GM19025 (cell line): ENCODE data around the gene TMEM234.

Experiments
- ATAC-seq: cut with Tn5 transposase; IDR thresholded peaks from one replicate; pipeline ENCODE4 v1.9.1; 2021; ENCODE audit warnings: mild to moderate bottlenecking, low read depth, moderate library complexity; ENCODE audit not compliant: unreplicated experiment

TMEM234 gene

DNA sequence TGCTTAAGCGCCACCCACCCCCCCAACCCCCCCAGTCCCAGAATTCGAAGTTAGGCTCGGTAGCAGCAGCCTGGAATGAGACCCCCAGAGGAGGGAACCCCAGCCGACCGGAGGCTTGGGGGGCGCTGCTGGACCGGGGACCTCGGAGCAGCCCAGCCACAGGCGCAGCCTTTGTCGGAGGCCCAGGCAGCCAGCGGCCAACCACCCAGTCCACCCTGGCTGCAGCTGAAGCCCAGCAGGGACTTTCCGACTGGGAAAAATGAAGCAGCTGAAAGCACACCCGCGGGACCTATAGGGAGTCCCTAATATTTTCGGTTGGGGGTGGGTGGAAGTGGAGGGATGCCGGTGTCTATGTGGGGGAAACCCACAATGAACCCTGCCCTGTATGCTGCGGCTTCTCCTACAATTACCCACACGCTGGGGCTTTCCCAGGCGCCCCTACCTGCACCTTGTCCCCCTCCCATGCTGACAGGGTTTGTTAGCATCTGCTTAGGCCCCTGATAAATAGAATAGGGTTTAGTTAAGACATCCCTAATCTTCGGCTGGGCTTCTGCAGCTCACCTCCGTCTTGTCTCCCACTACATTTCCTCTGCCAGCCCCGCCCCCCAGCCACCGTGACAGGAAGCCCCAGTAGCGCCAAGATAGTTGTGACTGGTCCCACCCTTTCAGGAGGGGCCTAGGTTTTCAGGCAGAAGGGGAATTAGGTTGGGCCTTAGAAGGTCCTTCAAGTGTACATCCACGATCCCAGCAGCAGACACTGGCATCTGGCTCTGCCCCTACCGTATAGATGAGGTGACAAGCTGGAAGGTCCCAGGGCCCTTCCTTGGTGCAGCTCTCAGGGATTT, 20.9 kb downstream of the TMEM234 start:
- ATAC-seq: no peak

DNA sequence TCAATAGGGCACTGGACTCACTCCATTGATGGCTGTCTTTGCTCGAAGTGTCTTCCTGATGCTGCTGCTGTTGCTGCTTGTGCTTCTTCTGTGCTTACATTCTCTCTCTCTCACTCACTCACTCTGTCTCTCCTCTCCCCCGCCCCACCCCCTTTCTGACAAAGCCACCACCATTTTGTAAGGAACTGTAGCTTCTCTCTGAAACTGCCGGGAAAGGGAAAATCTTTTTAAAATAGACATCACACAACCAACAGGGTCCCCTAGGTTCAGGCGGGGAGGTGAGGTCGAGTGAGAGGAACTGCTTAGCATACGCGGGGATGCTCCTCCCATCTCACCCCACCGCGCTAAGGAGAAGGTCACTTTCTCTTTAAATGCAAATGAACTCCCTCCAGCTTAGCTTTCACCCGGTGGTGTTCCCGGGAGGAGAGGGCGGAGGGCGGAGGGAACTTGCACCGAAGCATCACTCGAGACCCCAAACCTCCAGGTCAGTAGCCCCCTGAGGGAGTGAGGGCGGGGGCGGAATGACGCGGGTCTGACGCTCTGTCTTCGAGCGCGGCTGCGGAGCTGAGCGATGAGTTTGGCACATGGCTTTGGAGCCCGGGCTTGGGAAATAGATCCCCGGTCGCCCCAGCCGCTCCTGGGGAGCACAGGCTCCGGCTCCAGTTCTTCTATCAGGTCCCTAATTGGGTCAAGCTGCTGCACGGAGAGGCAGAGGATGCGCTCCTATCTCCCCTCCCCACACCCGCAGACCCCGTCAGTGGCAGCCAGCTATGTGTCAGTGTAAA, 21.7 kb downstream of the TMEM234 start, which contains the start of gene CCDC28B:
TSS of gene CCDC28B (plus strand) at position 370 of the 785 bp plus-strand sequence. CDS start 1,341 bp downstream, outside the sequence.
- ATAC-seq: no peak

DNA sequence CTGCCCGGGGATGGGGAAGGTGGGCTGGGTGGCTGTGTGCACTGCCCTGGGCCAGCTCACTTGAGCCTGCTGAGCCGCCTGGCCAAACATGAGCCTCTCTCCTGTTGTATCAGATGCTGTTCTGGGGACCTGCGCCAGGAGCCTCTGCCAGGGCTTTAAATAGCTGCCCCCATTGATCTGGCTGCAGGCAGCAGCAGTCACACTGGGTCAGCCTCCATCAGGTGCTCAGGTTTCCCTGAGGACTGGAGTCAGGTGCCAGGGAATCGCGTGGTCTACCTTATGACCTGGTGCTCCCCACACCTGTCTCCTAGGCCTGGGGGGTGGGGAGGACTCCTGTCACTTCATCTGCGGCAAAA, 22.5 kb downstream of the TMEM234 start:
- ATAC-seq: no peak

DNA sequence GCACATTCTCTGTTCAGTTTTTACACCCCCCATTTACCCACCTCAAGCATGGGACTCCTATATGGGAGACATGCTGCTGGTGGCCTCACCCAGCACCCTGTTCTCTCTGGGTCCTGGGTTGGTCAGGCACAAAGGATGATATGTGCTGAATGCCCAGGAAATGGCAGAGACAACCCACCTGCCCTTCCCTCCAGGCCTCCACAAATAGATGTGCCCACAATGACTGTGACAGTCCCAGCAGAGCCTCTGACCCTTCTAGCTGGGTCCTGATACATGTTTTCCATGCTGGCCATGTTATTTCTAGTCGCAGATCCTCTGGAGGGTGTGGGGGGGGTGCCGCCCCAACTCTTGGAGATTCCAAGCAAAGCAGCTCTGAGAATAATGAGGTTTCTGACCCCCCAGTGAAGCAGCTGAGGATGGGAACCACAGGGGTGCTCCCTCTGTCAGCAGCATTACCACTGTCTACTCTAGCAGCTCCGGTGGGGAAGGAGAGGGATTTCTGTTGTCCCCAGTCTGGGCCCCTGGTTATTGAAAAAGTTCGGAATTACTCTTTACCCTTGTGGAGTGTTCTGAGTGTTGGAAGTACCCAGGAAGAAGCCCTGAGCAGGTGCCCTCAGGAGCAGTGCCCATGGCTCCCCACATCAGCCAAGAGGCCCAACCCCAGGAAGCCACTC, 23.0 kb downstream of the TMEM234 start:
- ATAC-seq: no peak

DNA sequence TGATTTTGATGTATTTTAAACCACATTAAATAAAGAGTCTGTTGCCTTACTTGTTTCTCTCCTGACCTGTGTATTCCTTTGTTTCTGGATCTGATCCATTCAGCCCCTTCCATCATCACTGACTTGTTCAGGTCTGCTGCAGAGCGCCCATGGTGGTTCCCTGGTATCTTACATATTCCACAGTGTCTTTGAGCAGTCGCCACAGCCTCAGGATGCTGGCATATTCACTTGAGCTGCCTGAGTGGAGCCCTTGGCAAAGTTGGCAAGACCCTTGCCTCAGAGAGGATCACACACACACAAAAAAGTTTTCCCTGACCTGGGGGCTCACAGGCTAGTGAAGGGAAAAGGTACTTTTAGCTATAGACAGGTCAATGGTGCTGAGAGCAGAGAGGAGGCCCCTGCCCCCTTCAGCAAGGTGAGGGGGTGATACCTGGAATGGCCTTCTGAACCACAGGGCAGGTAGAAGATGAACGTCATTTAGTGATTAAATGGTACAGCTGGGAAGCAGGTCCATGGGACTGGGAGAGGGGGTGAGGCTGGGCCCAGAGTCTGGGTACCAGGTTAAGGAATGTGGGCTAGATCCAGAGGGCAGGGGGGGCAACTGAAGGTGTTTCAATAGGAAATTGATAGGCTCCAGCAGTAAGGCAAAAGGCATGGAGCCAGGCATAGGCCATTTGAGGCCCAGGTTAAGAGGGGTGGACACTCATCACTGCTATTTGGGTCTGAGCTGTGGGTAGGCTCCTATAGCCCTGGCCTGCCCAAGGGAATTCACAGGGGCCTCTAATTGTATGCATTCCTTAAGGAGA, 23.7 kb downstream of the TMEM234 start:
- no peak for ATAC-seq

DNA sequence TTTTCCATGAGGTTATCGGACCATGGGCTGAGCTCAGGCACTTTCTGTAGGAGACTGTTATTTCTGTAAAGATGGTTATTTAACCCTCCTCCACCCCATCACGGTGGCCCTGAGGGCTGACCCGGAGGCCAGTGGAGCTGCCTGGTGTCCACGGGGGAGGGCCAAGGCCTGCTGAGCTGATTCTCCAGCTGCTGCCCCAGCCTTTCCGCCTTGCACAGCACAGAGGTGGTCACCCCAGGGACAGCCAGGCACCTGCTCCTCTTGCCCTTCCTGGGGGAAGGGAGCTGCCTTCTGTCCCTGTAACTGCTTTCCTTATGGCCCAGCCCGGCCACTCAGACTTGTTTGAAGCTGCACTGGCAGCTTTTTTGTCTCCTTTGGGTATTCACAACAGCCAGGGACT, 24.3 kb downstream of the TMEM234 start:
- ATAC-seq: no peak

DNA sequence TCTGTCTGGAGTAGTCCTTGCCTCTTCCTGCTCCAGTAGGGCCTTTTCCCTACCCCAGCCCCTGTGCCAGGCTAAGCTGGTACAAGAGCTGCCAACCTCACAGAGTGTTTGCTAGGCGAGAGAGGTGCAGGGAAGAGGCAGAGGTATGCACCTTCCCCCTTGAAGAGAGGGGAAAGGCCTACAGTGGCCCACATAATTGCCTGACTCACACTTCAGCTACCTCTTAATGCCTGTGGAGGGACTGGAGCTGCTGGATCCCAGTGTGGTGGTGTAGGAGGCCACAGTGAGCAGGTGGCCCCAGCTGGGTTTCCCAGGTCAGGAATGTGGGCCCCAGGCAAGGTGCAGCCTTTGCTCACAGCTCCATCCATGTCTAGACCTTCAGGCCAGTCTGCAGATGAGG, 25.1 kb downstream of the TMEM234 start:
- ATAC-seq: no peak

DNA sequence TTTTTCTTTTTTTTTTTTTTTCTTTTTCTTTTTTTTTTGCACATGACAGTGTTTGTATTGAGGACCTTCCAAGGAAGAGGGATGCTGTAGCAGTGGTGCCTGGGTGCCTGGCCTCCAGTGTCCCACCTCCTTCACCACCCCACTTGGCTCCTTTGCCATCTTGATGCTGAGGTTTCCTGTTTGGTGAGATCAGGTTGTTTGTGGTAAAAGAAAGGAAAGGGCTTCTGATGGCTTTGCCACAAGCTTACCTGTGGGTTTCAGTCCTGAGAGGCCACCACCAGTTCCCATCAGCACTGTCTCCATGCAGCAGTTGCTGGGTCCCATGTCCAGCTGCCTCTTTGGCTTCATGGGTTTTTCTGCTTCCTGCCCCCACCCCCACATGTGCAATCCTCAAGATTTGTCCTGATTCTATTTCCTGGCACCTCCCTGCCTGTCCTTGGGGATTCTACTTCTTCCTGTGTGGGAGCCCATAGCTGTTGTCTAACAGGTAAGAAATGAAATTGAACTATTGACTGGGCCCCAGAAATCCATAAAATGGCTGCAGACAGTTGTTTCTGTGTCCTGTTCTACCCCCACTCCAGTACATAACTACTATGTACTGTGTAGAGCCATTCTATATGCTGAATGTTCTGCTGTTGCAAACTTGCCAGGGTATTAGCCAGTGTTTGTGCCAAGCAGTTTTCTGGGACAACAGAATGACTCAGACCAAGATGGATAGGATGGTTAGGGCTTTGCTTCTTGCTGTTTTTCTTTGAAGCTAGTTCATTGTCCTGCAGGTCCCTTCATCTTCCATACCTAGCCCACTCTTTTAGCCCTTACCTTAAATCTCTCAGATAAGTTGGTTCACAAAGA, 26.0 kb downstream of the TMEM234 start:
- ATAC-seq: no peak

DNA sequence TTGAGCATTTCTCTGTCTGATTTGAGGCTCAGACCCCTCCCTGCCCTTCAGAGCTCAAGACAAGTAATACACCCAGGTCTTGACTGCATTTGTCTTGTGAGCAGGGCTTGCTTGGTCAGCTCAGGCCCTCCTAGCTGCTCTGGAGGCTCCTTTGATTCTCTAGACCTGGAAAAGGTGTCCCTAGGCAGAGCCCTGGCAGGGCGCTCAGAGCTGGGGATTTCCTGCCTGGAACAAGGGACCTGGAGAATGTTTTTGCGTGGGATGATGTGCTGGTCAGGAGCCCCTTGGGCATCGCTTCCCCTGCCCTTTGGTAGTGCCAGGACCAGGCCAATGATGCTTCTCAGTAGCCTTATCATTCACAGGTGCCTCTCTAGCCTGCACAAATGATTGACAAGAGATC, 26.6 kb downstream of the TMEM234 start:
- no peak for ATAC-seq

DNA sequence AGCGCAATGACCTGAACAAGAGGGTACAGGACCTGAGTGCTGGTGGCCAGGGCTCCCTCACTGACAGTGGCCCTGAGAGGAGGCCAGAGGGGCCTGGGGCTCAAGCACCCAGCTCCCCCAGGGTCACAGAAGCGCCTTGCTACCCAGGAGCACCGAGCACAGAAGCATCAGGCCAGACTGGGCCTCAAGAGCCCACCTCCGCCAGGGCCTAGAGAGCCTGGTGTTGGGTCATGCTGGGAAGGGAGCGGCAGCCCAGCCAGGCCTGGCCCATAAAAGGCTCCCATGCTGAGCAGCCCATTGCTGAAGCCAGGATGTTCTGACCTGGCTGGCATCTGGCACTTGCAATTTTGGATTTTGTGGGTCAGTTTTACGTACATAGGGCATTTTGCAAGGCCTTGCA, 27.2 kb downstream of the TMEM234 start:
- ATAC-seq: no peak

DNA sequence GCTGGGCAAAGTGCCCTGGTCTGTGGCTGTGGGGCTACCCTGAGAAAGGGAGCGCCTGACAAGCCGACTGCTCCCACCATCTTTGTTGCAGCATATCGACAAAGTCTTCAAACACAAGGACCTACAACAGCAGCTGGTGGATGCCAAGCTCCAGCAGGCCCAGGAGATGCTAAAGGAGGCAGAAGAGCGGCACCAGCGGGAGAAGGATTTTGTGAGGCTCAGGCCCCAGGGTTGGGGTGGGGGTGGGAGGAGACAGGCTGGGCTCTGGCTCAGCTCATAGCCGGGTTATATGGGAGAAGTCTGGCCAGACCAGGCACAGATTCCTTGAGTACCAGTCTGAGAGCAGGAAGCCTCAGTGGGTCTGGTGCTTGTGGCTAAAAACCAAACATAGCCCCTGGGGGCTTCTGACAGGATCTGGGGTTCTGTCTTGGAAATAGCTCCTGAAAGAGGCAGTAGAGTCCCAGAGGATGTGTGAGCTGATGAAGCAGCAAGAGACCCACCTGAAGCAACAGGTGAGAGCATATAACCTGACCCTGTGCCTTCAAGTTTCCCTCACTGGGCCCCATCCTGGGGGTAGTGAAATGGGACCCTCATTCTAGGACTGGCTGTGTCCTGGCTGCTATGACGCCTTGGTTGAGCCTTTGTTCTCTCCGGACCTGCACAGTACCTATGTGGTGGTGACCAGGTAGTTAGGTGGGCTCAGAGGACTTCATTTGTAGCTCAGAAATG, 29.8 kb downstream of the TMEM234 start:
- no peak for ATAC-seq

DNA sequence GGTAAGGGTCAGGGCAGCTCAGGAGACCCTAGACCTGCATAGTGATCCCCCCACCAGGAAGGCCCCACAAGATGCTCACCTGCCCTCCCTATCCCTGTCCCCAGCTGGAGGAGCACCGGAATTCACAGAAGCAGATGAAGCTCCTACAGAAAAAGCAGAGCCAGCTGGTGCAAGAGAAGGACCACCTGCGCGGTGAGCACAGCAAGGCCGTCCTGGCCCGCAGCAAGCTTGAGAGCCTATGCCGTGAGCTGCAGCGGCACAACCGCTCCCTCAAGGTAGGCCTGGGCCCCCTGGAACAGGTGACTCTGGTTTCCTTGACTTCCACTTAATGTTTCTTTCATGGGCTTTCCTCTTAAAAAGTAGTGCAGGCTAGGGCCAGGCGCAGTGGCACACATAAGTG, 34.3 kb downstream of the TMEM234 start:
- ATAC-seq: no peak

DNA sequence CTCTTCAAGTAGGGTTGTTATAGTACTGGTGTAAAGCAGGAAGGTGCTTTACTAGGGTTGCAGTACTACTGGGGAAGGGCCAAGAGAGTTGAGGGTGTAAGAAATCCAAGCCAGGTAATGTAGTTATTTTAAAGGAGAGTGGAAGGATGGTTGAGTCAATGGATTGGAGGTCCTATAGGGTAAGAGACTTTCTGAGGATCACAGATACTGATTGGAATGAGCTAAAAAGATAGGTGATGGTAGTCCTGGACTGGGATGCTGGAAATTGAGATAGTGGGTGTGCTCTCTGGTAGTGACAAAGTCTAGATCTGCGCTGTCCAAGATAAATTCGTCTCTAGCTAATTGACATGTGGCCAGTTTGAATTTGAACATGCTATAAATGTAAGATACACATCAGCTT, 35.7 kb downstream of the TMEM234 start:
- no peak for ATAC-seq

DNA sequence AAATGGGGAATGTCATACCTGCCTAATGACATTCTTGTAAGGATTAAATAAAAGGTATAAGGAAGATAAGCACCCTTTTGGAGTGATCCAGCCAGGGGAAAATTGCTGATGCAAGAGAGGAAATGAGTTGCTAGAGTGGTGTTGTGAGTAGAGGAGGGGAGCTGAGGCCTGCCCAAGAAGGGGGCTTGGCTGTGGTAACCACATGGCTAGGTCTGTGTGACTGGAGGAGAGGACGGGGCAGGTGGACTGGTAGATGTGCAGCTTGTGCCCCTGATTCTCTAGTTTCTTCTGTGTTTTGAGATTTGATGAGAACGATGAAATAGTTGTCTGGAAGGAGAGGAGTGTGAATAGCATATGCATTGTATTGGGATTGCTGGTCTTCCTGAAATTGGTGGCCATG, 36.1 kb downstream of the TMEM234 start:
- ATAC-seq: no peak

DNA sequence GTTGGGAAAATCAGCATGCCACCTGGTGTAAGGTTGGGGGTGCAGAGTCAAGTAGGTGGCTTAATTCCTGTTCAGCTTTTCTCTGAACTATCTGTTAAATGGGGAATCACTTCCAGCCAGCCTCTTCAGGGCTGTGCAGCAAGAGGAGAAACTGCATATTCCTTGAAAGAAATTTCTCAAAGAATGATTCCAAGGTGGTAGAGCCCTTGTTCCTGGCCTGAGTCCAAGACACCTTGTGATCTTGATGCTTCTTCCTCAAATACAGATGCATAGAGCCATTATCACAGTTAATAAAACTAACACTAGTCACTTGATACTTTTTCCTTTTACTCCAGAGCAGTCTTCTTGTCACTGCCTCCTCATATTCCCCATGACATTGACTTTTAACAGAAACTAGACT, 37.5 kb downstream of the TMEM234 start:
- ATAC-seq: no peak

DNA sequence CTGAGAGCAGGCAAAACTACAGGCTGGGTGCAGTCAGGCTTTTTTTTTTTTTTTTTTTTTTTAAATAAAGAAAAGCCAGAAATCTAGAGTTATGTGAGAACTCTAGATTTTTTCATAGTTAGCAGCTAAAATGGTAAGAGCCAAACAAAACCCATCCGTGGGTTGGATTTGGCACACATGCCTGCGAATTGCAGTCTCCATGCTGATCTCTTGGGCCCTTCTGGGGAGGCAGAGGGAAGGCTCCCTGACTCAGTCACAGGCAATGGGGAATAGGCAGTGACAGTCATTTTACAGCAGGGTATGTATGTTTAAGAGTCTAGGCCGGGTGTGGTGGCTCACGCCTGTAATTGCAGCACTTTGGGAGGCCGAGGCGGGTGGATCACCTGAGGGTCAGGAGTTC, 40.1 kb downstream of the TMEM234 start:
- no peak for ATAC-seq

DNA sequence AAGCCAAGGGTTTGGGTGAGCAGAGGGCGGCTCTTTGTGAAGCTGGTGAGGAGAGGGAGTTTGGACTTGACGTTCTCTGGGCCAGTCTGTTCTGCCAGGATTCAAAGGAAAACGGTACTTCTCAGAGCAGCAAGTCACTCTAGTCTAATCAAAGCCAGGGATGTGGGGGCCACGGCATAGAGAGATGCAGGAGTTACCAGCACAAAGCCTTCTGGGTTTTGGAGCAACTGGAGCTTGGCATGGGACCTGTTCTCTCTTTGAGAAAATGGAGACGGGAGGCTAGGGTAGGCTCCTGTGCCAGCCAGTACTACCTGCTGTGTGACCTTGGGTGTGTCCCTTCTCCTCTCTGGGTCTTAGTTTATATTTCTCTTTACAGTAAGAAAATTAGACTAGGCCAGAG, 40.6 kb downstream of the TMEM234 start:
- no peak for ATAC-seq

DNA sequence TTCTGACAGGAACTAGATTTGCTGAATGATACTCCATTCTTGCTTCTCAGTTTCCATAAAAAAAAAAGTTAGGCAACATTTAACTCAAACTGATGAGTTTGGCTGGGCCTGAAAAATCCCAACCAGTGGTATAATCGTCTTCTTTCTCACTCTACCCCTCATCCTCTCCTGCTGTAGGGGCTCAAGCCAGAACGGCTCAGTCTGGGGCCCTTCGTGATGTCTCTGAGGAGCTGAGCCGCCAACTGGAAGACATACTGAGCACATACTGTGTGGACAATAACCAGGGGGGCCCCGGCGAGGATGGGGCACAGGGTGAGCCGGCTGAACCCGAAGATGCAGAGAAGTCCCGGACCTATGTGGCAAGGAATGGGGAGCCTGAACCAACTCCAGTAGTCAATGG, 41.1 kb downstream of the TMEM234 start:
- no peak for ATAC-seq
